ENCODE measurements around the gene FNDC3B. TPM values are rescaled to one million over a fixed set of nuclear protein-coding genes. Genes with fewer than 3 reads are reported as not detected.

FNDC3B gene
- total and polyA plus RNA-seq, 5 donors from 2014 or later = 6.8 to 31.8 (median 11.7) TPM

DNA sequence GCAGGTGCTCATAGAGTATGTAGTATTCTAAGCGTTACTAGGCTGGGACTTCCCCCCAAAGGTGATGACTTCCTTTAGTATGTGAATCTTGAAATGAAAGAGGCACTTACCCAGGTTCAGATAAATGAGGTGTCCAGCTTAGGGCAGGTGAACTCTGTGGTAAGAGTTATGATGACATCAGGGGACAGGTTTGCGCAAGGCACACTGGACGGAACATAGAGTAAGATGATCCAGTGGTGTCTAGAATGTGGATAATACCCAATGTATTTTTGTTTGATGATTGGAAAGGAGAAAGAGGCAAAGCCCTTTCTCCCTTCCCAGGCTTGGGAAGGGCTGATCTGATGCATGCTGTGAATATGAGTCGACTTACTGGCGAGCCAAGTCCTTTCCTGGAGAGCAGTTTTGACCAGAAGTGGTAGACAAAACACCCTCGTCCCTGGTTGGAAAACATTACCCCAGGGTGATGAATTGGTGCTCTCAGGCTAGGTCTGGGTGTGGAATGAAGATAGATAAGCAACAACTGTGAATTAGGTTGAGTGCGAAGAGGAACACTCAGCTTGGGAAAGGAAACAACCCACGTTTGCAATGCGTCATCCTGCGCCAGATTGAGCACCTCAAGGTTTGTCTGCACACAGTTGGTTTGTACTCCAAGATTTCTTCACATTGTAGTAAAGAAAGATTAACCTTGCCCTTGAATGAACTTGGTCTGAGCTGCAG is 284.7 kb downstream of the FNDC3B start:
- H3K36me3 ChIP-seq (ENCODE audit: control insufficient read depth, insufficient read depth, low read length) = peaks cover 10% of the 10 kb centered on the region
- no peak for DNase-seq
- H3K4me3 Mint-ChIP-seq = no peak overlapping the region
- peaks cover 0 to 5% (median 1%) of the 10 kb centered on the region in 4 donors for H3K4me1 Mint-ChIP-seq
- no peak overlapping the region for H3K27ac Mint-ChIP-seq
- no peaks in the 10 kb centered on the region for H3K27me3 Mint-ChIP-seq
- no peaks in the 10 kb centered on the region for H3K4me1 ChIP-seq (ENCODE audit: control insufficient read depth, insufficient read depth, low read length, poor library complexity, severe bottlenecking)
- no peaks in the 10 kb centered on the region for H3K9me3 ChIP-seq (ENCODE audit: control insufficient read depth in 2 of 2, low read length in 2 of 2)
- H3K4me3 ChIP-seq (ENCODE audit: low read depth, low read length) = no peak overlapping the region
- H3K36me3 Mint-ChIP-seq = peaks cover 29% of the 10 kb centered on the region
- no peaks in the 10 kb centered on the region for H3K27me3 ChIP-seq (ENCODE audit: control insufficient read depth, insufficient read depth, low read length)
- no peak overlapping the region for H3K27ac ChIP-seq (ENCODE audit: insufficient read depth, low read length, poor library complexity, severe bottlenecking)
- no peak for ATAC-seq (ENCODE audit: low read depth in 2 of 2)
- H3K9me3 Mint-ChIP-seq = no peaks in the 10 kb centered on the region

DNA sequence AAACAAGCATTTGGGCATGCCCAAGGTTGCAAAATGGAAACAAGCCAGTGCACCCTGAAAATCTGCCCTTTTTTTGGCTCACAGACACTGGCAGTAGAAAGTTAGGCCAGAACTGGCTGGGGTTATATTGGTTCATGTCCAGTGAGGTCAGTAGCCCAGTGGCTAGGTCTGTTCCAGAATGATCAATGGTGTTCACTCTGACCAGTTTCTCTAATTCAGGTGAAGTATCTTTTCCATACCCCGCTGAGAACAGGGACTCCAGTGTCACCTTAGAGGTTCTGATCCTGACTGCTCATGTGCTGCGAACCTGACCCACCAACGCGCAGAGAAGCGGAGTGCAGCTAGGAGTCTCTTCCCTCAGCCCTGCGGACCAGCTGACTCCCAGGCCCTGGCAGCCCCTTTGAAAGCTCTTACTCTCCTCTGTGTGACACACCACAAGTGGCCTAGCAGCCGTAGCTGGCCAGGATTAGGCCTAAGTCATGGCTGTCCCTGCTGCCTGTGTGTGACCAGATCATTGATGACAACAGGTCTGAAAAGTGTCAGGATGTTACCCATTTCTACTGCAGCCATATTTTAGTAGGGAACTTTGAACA is 285.3 kb downstream of the FNDC3B start:
- Histone ChIP-seq H3K4me3 (ENCODE audit: low read depth, low read length) (no peak overlapping the region), H3K4me1 (ENCODE audit: control insufficient read depth, insufficient read depth, low read length, poor library complexity, severe bottlenecking) (no peaks in the 10 kb centered on the region), H3K27me3 (ENCODE audit: control insufficient read depth, insufficient read depth, low read length) (no peaks in the 10 kb centered on the region), H3K9me3 (ENCODE audit: control insufficient read depth in 2 of 2, low read length in 2 of 2) (no peaks in the 10 kb centered on the region), H3K27ac (ENCODE audit: insufficient read depth, low read length, poor library complexity, severe bottlenecking) (no peak overlapping the region), H3K36me3 (ENCODE audit: control insufficient read depth, insufficient read depth, low read length) (peaks cover 6% of the 10 kb centered on the region)
- Mint-ChIP-seq H3K9me3 (no peaks in the 10 kb centered on the region), H3K27ac (no peak overlapping the region), H3K4me1 (peaks cover 0 to 5% (median 2%) of the 10 kb centered on the region in 4 donors), H3K4me3 (no peak overlapping the region), H3K27me3 (no peaks in the 10 kb centered on the region), H3K36me3 (peaks cover 23% of the 10 kb centered on the region)
- no peak for DNase-seq
- no peak for ATAC-seq (ENCODE audit: low read depth in 2 of 2)

DNA sequence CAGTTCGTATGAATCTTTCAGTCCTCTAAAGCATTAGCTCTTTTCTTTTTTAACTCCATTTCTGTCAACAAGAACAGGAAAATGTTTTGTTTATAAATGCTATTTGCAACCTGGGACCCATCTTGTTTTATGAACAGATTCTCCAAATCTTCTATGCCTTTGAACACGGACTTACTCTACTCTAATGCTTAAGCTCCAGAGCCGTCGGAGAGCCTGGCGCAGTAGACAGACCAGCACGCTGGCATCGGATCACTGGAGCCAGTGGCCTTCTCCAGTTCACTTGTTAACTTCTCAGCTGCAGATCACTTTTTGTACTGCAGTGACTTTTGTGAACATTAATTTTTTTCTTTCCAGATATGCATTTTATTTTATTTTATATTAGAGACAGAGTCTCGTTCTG is 286.1 kb downstream of the FNDC3B start:
- Histone ChIP-seq H3K4me1 (ENCODE audit: control insufficient read depth, insufficient read depth, low read length, poor library complexity, severe bottlenecking) (no peaks in the 10 kb centered on the region), H3K36me3 (ENCODE audit: control insufficient read depth, insufficient read depth, low read length) (peaks cover 8% of the 10 kb centered on the region), H3K4me3 (ENCODE audit: low read depth, low read length) (no peak overlapping the region), H3K27ac (ENCODE audit: insufficient read depth, low read length, poor library complexity, severe bottlenecking) (no peak overlapping the region), H3K9me3 (ENCODE audit: control insufficient read depth in 2 of 2, low read length in 2 of 2) (no peaks in the 10 kb centered on the region), H3K27me3 (ENCODE audit: control insufficient read depth, insufficient read depth, low read length) (no peaks in the 10 kb centered on the region)
- Mint-ChIP-seq H3K27me3 (no peaks in the 10 kb centered on the region), H3K4me3 (no peak overlapping the region), H3K9me3 (no peaks in the 10 kb centered on the region), H3K36me3 (peaks cover 20% of the 10 kb centered on the region), H3K27ac (no peak overlapping the region), H3K4me1 (peaks cover 0 to 7% (median under 1%) of the 10 kb centered on the region in 4 donors)
- no peak for ATAC-seq (ENCODE audit: low read depth in 2 of 2)
- no peak for DNase-seq

DNA sequence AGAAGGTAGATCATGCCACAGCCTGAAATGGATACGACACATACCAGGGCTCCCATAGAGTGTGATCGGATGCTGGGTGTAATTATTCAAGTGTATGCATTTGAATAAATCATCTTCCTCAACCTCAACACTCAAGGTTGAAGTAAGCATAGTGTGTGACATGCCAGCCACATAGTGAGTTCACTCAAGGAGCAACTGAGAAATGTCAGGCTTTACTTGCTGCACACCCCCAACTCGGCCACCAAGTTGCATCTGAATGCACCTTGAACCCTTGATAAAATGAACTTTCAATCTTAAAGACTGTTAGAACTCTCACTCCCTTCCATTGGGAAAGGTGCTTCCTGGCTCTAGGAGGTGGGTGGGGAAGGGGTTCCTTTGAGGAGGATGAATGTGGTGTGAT is 287.6 kb downstream of the FNDC3B start:
- no peaks in the 10 kb centered on the region for H3K4me1 ChIP-seq (ENCODE audit: control insufficient read depth, insufficient read depth, low read length, poor library complexity, severe bottlenecking)
- Mint-ChIP-seq H3K4me3 (no peak overlapping the region), H3K4me1 (peaks cover 0 to 9% (median 3%) of the 10 kb centered on the region in 4 donors), H3K27ac (no peak overlapping the region), H3K9me3 (no peaks in the 10 kb centered on the region), H3K36me3 (peaks cover 24% of the 10 kb centered on the region), H3K27me3 (no peaks in the 10 kb centered on the region)
- DNase-seq (no peak), ATAC-seq (ENCODE audit: low read depth in 2 of 2) (no peak)
- H3K9me3 ChIP-seq (ENCODE audit: control insufficient read depth in 2 of 2, low read length in 2 of 2) = no peaks in the 10 kb centered on the region
- H3K27me3 ChIP-seq (ENCODE audit: control insufficient read depth, insufficient read depth, low read length) = no peaks in the 10 kb centered on the region
- H3K36me3 ChIP-seq (ENCODE audit: control insufficient read depth, insufficient read depth, low read length) = peaks cover 9% of the 10 kb centered on the region
- H3K27ac ChIP-seq (ENCODE audit: insufficient read depth, low read length, poor library complexity, severe bottlenecking) = no peak overlapping the region
- H3K4me3 ChIP-seq (ENCODE audit: low read depth, low read length) = no peak overlapping the region

DNA sequence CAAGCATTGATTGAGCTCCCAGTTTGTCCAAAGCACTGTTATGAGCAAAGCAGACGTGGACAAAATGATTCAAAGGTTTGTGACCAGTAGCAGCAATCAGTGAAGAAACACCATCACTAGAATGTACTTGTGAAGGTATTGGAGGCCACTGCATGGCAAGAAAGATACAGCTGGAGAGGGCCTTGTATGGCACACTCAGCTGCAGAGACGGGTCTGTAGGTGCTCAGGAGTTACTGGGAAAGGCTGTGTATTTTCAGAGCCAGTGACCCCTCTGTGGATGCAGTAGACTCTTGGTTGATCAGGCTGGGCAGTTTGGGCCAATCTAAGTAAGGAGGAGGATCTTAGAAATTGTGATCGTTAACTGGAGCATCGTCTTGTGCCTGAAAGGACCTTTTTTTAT is 288.9 kb downstream of the FNDC3B start:
- H3K4me1 ChIP-seq (ENCODE audit: control insufficient read depth, insufficient read depth, low read length, poor library complexity, severe bottlenecking) = no peaks in the 10 kb centered on the region
- Mint-ChIP-seq H3K27ac (peak overlapping the region; percentile 26 to 85 (median 37)), H3K9me3 (no peaks in the 10 kb centered on the region), H3K4me1 (peaks cover 0 to 16% (median 7%) of the 10 kb centered on the region in 4 donors), H3K27me3 (no peaks in the 10 kb centered on the region), H3K36me3 (peaks cover 21% of the 10 kb centered on the region), H3K4me3 (no peak overlapping the region)
- H3K36me3 ChIP-seq (ENCODE audit: control insufficient read depth, insufficient read depth, low read length) = peaks cover 9% of the 10 kb centered on the region
- H3K27me3 ChIP-seq (ENCODE audit: control insufficient read depth, insufficient read depth, low read length) = no peaks in the 10 kb centered on the region
- no peak overlapping the region for H3K4me3 ChIP-seq (ENCODE audit: low read depth, low read length)
- ATAC-seq (ENCODE audit: low read depth in 2 of 2) (no peak), DNase-seq (no peak)
- H3K9me3 ChIP-seq (ENCODE audit: control insufficient read depth in 2 of 2, low read length in 2 of 2) = no peaks in the 10 kb centered on the region
- H3K27ac ChIP-seq (ENCODE audit: insufficient read depth, low read length, poor library complexity, severe bottlenecking) = no peak overlapping the region

DNA sequence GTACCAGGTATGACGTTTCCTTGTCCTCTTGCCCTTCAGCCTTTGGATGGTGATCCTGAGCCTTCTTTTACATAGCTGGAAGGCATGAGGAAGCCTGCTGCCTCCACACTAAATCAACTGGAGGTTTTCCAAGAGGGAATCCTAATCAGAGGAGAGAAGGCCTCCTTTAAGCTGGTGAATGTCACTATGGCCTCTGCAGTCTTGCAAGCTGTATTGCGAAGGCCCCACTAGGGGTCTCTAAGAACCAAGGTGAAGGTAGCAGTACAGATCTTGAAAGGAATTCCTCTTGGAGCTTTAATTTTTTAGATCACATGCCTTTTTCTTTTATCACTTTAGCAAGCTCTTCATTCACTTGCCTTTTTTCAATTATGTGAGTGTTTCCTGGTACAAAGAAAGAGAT is 289.7 kb downstream of the FNDC3B start:
- Histone ChIP-seq H3K9me3 (ENCODE audit: control insufficient read depth in 2 of 2, low read length in 2 of 2) (no peaks in the 10 kb centered on the region), H3K4me1 (ENCODE audit: control insufficient read depth, insufficient read depth, low read length, poor library complexity, severe bottlenecking) (no peaks in the 10 kb centered on the region), H3K36me3 (ENCODE audit: control insufficient read depth, insufficient read depth, low read length) (peaks cover 9% of the 10 kb centered on the region), H3K27ac (ENCODE audit: insufficient read depth, low read length, poor library complexity, severe bottlenecking) (no peak overlapping the region), H3K27me3 (ENCODE audit: control insufficient read depth, insufficient read depth, low read length) (no peaks in the 10 kb centered on the region), H3K4me3 (ENCODE audit: low read depth, low read length) (no peak overlapping the region)
- ATAC-seq (ENCODE audit: low read depth in 2 of 2) (no peak), DNase-seq (no peak)
- peaks cover 26% of the 10 kb centered on the region for H3K36me3 Mint-ChIP-seq
- no peaks in the 10 kb centered on the region for H3K27me3 Mint-ChIP-seq
- peak overlapping the region in 1 of 3 donors; percentile 29 for H3K27ac Mint-ChIP-seq
- no peaks in the 10 kb centered on the region for H3K9me3 Mint-ChIP-seq
- no peak overlapping the region for H3K4me3 Mint-ChIP-seq
- peaks cover 5 to 18% (median 11%) of the 10 kb centered on the region in 4 donors for H3K4me1 Mint-ChIP-seq

DNA sequence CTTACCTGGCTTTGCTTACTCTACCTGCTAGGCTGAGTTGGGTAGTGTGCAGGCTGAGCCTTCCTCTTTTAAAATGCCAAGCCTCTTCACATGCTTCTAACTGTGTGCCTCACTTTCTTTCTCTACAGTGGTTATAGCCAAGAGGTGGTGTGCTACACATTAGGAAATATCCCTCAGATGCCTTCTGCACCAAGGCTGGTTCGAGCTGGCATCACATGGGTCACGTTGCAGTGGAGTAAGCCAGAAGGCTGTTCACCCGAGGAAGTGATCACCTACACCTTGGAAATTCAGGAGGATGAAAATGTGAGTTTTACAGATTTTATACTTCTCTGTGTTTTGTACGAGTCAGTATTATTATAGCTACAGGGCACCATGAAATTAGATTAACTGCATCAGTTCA is 291.0 kb downstream of the FNDC3B start:
- H3K27ac ChIP-seq (ENCODE audit: insufficient read depth, low read length, poor library complexity, severe bottlenecking) = no peak overlapping the region
- peak overlapping the region in 1 of 3 donors; percentile 36 for H3K27ac Mint-ChIP-seq
- H3K4me1 ChIP-seq (ENCODE audit: control insufficient read depth, insufficient read depth, low read length, poor library complexity, severe bottlenecking) = no peaks in the 10 kb centered on the region
- H3K27me3 Mint-ChIP-seq = no peaks in the 10 kb centered on the region
- H3K36me3 ChIP-seq (ENCODE audit: control insufficient read depth, insufficient read depth, low read length) = peaks cover 7% of the 10 kb centered on the region
- H3K27me3 ChIP-seq (ENCODE audit: control insufficient read depth, insufficient read depth, low read length) = no peaks in the 10 kb centered on the region
- no peaks in the 10 kb centered on the region for H3K9me3 ChIP-seq (ENCODE audit: control insufficient read depth in 2 of 2, low read length in 2 of 2)
- H3K9me3 Mint-ChIP-seq = no peaks in the 10 kb centered on the region
- no peak for DNase-seq
- H3K4me1 Mint-ChIP-seq = peaks cover 5 to 18% (median 10%) of the 10 kb centered on the region in 4 donors
- H3K4me3 ChIP-seq (ENCODE audit: low read depth, low read length) = no peak overlapping the region
- peaks cover 21% of the 10 kb centered on the region for H3K36me3 Mint-ChIP-seq
- ATAC-seq (ENCODE audit: low read depth in 2 of 2) = no peak
- no peak overlapping the region for H3K4me3 Mint-ChIP-seq
